Measurements from ENCODE around the gene NR1H2.

Gene NR1H2

DNA sequence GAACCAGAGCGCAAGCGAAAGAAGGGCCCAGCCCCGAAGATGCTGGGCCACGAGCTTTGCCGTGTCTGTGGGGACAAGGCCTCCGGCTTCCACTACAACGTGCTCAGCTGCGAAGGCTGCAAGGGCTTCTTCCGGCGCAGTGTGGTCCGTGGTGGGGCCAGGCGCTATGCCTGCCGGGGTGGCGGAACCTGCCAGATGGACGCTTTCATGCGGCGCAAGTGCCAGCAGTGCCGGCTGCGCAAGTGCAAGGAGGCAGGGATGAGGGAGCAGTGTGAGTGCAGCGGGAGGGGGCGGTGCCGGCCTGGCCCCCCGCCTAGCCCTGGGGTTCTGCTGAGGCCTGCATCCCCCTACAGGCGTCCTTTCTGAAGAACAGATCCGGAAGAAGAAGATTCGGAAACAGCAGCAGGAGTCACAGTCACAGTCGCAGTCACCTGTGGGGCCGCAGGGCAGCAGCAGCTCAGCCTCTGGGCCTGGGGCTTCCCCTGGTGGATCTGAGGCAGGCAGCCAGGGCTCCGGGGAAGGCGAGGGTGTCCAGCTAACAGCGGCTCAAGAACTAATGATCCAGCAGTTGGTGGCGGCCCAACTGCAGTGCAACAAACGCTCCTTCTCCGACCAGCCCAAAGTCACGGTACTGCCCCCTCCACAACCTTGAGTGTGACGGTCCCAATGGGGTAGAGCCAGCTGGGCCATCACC is 2.1 kb downstream of the NR1H2 start:
- no peak overlapping the region for H3K27ac ChIP-seq
- TF ChIP-seq, protein P1, sequence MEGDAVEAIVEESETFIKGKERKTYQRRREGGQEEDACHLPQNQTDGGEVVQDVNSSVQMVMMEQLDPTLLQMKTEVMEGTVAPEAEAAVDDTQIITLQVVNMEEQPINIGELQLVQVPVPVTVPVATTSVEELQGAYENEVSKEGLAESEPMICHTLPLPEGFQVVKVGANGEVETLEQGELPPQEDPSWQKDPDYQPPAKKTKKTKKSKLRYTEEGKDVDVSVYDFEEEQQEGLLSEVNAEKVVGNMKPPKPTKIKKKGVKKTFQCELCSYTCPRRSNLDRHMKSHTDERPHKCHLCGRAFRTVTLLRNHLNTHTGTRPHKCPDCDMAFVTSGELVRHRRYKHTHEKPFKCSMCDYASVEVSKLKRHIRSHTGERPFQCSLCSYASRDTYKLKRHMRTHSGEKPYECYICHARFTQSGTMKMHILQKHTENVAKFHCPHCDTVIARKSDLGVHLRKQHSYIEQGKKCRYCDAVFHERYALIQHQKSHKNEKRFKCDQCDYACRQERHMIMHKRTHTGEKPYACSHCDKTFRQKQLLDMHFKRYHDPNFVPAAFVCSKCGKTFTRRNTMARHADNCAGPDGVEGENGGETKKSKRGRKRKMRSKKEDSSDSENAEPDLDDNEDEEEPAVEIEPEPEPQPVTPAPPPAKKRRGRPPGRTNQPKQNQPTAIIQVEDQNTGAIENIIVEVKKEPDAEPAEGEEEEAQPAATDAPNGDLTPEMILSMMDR (conservative IDR thresholded peaks at IDR 0.05) = no peak

DNA sequence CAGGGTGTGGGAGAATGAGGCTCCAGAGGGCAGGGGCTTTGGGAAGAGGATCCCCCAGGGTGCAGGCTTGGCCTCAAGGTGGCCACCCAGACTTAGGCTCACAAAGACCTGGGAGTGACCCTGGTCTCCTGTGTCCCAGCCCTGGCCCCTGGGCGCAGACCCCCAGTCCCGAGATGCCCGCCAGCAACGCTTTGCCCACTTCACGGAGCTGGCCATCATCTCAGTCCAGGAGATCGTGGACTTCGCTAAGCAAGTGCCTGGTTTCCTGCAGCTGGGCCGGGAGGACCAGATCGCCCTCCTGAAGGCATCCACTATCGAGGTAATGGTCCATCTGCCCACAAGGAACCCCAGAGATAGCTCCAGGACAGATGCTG is 2.6 kb downstream of the NR1H2 start:
- H3K27ac ChIP-seq = no peak overlapping the region
- TF ChIP-seq, protein P1 (conservative IDR thresholded peaks at IDR 0.05) = no peak

DNA sequence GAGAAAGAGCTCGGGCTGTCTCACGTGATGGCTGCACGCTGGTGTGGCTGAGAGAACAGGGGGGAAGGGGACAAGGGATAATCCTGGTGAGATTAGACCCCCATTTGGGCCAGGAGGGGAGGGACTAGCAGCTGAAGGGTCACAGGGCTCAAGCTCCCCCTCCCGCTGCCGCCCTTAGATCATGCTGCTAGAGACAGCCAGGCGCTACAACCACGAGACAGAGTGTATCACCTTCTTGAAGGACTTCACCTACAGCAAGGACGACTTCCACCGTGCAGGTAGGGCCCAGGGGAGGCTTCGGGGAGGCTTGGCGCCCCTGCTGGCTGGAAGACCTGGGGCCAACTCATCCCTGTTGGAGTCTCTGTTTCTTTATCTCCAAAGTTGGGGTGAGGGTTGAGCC is 3.3 kb downstream of the NR1H2 start:
- no peak overlapping the region for H3K27ac ChIP-seq
- TF ChIP-seq, protein P1 (conservative IDR thresholded peaks at IDR 0.05) = no peak

DNA sequence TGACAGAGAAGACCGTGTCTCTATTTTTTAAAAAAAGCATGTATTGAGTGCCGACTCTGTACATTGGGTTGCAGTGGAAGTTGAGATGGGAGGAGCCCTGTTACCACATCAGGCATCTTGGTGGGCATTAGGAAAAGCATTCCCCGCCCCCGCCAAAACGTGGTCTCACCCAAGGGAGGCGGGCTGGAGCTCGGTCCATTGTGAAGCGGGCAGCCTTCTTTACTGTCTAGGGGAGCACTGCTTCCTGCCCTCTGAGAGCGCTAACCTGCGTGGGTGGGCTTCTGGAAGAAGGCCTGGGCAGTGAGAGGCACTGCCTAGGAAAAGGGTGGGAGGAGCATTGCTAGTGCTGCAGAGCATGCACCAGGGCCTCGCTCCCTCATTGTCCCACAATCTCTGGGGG is 3.9 kb downstream of the NR1H2 start:
- no peak overlapping the region for H3K27ac ChIP-seq
- TF ChIP-seq, protein P1 (conservative IDR thresholded peaks at IDR 0.05) = no peak

DNA sequence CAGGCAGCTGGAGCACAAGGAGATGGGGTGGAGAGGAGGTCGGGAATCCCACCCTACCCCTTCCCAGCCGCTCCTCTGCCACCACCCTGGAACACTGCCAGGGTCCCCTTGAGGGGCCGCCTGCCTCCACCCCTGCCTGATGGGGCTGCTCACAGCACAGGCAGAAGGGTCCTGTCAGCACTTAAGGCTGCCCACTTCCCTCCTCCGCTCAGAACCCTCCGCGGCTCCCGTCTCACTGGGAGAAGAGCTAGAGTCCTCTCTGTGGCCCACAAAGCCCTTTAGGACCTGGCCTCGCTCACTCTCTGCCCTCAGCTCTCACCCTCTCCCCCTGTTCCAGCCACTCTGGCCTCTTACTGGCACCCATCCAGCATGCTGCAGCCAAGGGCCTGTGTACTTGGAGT is 4.5 kb downstream of the NR1H2 start:
- H3K27ac ChIP-seq = no peak overlapping the region
- TF ChIP-seq, protein P1 (conservative IDR thresholded peaks at IDR 0.05) = no peak

DNA sequence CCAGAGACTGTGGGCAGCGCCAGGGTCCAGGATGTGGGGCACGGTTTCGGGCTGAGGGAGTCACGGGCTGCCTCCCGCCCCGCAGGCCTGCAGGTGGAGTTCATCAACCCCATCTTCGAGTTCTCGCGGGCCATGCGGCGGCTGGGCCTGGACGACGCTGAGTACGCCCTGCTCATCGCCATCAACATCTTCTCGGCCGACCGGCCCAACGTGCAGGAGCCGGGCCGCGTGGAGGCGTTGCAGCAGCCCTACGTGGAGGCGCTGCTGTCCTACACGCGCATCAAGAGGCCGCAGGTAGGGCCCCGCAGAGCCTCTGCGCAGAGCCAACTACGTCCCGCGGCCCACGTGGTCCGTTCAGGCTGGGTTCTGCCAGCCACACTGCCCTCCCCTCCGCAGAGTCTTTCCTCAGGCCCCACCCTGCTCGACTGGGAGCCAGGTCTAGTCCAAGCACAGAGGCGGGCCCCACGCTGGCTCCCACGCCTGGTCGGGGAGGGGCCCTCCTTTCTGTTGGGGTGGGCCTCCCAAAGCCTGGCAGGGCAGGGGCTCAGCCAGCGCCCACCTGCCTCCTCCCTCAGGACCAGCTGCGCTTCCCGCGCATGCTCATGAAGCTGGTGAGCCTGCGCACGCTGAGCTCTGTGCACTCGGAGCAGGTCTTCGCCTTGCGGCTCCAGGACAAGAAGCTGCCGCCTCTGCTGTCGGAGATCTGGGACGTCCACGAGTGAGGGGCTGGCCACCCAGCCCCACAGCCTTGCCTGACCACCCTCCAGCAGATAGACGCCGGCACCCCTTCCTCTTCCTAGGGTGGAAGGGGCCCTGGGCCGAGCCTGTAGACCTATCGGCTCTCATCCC is 5.8 kb downstream of the NR1H2 start:
- TF ChIP-seq, protein P1 (conservative IDR thresholded peaks at IDR 0.05) = no peak
- H3K27ac ChIP-seq = no peak overlapping the region

DNA sequence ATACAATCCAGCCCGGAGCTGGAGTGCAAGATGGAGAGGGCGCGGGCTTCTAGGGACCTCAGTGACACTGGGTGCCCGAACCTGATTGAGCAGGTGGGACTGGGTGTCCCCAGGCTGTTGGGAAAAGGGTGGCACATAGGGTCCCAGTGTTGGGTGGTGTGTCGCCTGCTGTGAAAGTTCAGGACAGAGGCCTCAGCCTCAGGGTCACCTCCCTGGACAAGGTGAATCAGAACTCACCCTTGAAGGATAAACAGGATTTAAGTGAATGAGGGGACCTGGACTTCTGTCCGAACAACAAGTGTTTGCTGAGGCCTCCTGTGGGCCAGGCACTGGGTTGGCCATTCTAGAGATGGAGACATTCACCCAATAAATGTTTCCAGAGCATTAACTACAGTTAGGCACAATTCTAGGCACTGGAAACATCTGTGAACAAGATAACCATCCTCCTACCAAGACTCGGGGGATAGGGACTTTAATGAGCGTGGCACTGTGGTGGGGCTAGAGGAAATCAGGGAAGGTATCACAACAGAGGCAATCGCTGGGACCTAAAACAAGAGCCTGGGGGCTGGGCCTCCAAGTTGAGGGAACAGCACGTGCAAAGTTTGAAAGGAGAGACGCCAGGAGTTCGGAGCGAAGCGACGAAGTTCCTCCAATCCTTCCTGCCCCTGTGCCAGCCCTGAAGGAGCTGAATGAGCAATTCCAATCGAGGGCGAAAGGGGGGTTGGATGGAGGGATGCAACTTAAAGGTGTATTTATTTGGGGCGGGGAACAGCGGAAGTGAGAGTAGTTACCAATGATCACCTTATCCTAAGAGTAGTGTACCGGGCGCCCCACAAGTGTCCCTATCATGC is 7.0 kb downstream of the NR1H2 start:
- TF ChIP-seq, protein P1 (conservative IDR thresholded peaks at IDR 0.05) = no peak
- H3K27ac ChIP-seq = peak overlapping the region; percentile 75
